GM12872 (cell line): ENCODE results near the gene ABTB1.

Source experiments
- TF ChIP-seq, protein P1 (sequence below): IDR thresholded peaks from 3 replicates; pipeline ENCODE4 v1.5.1; 2011; ENCODE audit warnings: low read depth, mild to moderate bottlenecking, low read length, moderate library complexity; ENCODE audit not compliant: insufficient read depth

The ABTB1 gene

DNA sequence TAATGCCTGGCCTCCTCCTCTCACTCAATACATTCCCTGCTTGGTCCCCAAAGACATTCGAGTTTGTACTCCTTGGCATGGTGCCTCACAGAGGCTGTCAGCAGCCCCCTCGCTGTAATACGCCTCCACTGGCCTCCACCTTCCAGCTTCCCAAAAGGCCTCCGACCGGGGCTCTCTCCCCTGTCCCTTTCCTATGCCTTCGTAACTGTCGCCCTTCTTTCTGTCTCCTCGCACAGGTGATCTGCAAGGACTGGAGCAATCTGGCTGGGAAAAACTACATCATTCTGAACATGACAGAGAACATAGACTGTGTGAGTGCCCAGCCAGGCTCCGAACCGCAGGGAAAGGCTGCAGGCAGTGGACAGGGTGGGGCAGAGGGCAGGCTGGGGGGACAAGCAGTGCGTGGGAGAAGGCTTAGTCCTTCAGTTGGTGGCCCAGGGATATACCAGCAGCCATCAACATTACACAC lies 10.7 kb upstream of the ABTB1 start:
- TF ChIP-seq, protein P1, sequence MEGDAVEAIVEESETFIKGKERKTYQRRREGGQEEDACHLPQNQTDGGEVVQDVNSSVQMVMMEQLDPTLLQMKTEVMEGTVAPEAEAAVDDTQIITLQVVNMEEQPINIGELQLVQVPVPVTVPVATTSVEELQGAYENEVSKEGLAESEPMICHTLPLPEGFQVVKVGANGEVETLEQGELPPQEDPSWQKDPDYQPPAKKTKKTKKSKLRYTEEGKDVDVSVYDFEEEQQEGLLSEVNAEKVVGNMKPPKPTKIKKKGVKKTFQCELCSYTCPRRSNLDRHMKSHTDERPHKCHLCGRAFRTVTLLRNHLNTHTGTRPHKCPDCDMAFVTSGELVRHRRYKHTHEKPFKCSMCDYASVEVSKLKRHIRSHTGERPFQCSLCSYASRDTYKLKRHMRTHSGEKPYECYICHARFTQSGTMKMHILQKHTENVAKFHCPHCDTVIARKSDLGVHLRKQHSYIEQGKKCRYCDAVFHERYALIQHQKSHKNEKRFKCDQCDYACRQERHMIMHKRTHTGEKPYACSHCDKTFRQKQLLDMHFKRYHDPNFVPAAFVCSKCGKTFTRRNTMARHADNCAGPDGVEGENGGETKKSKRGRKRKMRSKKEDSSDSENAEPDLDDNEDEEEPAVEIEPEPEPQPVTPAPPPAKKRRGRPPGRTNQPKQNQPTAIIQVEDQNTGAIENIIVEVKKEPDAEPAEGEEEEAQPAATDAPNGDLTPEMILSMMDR = no peak

DNA sequence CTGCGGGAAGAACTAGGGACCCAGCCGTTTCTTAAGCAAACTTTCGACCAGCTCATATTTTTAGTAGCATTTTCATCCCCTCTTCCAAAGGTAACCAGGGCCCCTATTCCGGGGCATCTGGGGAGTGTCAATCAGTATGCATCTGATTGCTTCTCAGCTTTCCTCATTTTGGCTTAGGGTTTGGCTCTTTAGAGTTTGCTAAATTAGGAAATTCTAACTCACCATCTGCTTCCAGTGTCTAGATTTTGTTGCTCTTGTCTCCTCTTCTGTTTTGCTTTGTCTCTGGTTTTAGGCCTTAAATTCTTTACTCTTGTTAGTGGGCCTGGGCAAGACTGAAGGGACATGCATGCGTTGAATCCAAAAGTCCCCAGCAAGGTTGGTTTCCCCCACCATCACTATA lies 9.6 kb upstream of the ABTB1 start:
- TF ChIP-seq, protein P1 = no peak

DNA sequence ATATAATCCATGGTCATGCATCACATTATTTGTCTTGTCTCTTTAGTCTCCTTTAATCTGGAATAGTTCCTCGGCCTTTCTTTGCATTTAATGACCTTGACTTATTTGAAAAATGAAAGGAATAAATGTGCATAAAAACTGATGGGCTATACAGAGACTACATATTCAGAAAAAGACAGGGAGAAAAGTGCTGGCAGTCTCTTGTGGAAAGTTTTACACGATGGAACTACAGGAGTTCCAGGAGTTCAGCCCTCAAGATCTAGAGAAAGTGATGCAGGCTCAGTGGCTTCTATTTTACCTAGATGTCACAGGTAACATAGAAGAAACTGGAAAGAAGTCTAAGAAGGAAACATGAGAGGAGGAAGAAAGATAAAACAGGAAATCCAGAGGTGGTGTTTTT lies 7.6 kb upstream of the ABTB1 start:
- TF ChIP-seq, protein P1 = no peak

DNA sequence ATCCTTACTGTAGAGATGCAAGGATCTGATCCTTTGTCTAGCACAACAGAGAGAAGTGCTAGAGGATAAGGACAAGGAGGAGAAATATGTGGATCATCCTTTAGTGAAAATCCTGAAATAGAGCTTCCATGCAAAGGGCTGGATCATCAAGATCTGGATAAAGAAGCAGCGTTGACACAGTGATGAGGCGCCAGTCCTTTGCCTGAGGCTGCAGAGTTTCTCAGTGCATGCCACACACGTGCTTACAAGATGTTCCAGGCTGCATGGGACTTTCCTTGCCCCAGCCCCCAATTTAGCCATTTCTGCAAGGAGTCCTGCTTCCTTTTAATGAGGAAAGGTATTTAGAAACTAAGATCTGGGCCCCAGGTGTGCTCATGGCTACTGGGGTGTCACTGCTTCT lies 7.2 kb upstream of the ABTB1 start:
- TF ChIP-seq, protein P1 = no peak

- TF ChIP-seq, protein P1 = no peak
Measured at GRCh38 chr3:127666676-127667075, 6.1 kb upstream of the ABTB1 start.

DNA sequence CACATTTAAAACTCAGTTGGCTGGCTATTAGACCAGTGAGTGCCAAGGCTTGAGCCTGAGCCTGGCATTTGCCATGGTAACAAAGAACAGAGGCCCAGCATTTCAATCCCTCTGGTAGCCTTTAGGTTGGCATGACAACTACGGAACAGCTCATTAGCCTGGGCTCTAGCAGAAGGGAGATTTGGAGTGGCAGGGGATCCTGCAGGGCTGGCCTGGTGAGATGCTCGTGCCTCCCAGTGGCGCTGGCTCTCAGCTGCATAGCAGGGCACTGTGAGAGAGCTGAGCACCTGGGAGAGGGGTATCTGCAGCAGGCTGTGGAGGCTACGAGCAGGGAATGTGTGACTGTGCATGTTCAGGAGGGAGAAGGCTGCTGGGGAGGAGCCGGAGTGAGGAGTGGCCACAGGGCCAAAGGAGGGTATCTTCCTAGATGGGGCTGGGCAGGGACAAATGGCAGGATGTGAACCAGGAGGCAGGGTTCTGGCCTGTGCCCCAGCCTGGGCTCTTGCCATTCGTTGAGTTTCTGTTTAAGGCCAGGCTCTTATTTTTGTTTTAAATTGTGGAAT lies 5.6 kb upstream of the ABTB1 start:
- TF ChIP-seq, protein P1 = no peak

DNA sequence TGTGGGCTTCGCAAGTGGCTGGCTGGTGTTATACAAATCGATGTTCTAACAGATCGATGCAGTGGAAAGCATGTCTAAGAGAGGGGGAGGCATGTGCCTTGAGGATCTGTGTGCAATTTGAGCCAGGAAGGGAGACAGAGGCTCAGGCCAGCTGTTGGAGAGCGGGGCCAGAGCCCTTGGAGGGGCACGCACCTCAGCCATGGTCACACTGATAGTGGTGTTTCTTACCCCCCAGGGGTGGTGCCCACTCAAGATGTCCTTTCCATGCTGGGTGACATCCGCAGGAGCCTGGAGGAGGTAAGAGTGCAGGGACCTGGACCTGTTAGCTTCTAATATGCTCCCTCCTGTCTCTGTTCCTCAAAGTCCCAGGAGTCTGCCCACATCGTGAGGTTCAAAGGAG lies 3.8 kb upstream of the ABTB1 start:
- TF ChIP-seq, protein P1 = no peak
